GM21423 (cell line): Measurements from ENCODE around the gene ATP13A5.

Experiments used
- ATAC-seq: cut with Tn5 transposase; IDR thresholded peaks from one replicate; pipeline ENCODE4 v1.9.1; 2021; ENCODE audit warnings: mild to moderate bottlenecking, moderate library complexity; ENCODE audit not compliant: unreplicated experiment

Gene ATP13A5

DNA sequence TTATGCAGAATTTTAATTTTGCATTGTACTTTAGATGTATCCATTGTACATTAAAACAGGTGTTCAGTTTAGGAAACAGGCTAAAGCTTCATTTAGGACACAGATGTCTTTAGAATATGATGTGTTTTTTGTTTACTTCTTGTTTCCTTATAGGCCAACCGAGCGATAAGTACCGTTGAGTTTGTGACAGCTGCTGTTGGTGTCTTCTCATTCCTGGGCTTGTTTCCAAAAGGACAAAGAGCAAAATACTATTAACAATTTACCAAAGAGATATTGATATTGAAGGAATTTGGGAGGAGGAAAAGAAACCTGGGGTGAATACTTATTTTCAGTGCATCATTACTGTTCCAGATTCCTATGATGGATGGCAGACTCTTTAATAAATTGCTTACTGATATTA lies 108.1 kb downstream of the ATP13A5 start:
- no peak for ATAC-seq

- ATAC-seq: no peak
Measured at GRCh38 chr3:193269343-193270028, 109.1 kb downstream of the ATP13A5 start.

- ATAC-seq: no peak
Measured at GRCh38 chr3:193262707-193263106, 115.8 kb downstream of the ATP13A5 start.

- ATAC-seq: no peak
Measured at GRCh38 chr3:193261970-193262369, 116.6 kb downstream of the ATP13A5 start.

DNA sequence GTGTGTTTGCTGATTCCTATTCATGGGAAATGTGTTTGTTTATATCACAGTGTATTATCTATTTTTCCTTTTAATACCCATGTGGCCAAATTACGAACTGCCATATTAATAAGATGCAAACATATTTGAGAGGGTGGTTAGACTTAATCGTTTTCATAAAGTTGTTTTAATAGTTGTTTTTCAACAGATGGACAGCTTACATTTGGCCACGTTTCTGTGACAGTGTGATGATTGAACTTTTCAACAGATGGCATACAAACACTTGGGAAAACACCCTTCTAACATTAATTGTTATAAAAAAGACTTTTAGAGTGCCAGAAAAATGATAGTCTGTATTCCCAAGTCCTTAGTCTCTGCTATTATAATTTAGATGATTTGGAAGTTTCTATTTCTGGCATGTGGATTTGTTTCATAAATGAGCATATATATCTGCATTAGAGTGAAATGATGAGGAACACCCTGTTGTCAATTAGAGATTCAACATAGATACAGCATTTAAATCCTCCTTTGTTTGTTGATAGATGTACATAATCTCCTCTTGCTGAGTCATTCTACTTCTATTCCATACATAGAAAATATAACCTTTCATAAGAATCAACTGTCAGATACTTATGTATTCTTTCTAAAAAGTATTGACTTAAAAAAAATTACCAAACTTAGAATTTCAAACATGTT lies 124.4 kb downstream of the ATP13A5 start:
- ATAC-seq: no peak

DNA sequence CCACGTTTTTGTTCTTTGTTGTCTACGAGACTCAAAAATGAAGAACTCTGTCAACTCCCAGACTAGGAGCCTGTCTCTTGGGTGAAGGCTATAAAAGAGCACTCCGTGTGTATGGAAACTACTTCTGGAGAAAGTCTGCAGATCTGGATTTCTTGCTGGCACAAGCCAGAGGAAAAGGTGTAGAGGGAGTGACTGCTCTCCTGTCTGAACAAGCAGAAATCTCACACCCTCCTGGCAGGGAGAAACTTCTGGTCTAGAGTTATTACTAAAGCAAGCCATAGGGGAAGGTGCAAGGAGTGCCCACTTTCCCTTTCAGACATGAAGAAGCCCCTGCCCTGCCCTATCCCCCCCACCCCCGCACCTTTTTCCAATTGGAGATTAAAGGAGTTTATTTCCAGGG lies 128.1 kb downstream of the ATP13A5 start:
- ATAC-seq: no peak

GRCh38 chr3:193248848-193249468 lies 129.6 kb downstream of the ATP13A5 start:
- ATAC-seq: no peak

GRCh38 chr3:193243571-193243970 lies 135.0 kb downstream of the ATP13A5 start:
- no peak for ATAC-seq

- ATAC-seq: no peak
Measured at GRCh38 chr3:193241716-193242115, 136.8 kb downstream of the ATP13A5 start.

DNA sequence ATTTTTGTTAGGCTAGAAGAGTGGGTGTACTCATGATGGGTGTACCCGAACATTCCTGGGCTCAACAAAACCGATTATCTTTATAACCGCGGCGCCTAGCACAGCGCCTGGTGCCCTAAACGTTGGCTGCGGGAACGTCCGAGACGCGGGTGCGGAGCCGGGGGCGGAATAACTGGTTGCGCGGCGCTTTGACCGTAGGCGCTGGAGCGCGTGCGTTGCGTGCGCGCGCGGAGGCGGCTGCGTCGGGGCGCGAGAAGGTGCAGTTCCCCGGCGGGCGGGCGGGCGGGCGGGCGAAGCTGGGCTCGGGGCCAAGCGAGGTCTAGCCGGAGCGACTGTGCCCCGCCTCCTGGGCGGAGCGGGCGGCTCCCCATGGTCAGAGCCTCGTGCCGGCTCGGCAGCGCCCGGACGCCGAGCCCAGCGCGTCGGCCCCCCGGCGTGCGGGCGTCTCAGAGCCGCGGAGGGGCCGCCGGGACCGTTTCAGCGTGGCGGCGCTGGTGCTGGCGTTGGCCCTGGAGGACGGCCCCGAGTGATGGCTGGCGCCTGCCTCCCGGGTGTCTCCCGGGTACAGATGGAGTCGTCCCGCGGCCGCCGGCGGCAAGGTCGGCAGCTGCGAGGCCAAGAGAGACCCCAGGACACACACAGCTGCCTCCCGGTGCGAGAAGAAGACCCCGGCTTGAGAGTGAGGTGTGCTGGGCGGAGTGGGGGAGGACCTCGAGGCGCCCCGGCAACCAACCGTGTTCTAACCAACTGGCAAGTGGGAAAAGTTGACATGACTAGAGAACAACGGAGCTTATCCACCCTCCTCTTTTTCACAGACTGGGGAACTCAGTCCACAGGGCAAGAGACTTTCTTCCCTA lies 137.5 kb downstream of the ATP13A5 start, which contains the start of gene PLAAT1:
Gene PLAAT1 (plus strand): TSS at position 373 of the 857 bp plus-strand sequence. CDS start 14,429 bp downstream, outside the sequence.
- peak; percentile 87 for ATAC-seq

DNA sequence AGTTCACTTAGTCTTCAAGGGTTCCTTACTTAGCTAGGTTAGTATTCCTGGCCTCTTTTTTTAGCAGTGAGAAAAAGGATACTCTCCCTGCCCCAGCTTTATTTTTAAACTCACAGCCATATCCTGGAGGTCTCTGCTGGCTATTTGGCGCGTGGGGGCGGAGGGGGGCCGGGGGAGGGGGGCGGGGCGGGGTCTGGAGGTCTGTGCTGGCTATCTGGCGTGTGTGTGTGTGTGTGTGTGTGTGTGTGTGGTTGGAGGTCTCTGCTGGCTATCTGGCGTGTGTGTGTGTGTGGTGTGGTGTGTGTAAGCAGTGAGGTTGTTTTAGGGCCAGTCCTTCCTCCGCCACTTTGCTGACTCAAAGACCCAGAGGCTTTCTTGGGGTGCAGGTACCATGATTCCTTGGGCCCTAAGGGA lies 138.1 kb downstream of the ATP13A5 start:
- no peak for ATAC-seq

DNA sequence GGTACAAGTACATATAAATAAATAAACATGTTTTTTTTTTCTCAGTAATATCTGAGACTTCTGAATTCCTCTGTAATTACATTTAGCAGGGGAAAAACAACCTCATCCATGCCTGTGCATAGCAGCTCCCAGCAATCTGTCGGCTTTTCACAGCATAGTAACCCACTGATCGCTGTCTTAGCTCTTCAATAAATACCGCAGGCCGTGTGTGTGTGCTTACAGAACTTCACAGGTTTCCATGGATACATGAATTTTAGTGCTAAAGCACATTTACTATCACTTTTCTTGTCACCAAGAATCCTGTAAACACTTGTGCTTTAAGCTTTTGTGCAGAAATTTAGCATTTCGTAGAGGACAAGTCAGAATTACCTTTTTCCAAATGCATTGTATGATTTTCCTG lies 141.5 kb downstream of the ATP13A5 start:
- no peak for ATAC-seq

- no peak for ATAC-seq
Measured at GRCh38 chr3:193236599-193236998, 142.0 kb downstream of the ATP13A5 start.

DNA sequence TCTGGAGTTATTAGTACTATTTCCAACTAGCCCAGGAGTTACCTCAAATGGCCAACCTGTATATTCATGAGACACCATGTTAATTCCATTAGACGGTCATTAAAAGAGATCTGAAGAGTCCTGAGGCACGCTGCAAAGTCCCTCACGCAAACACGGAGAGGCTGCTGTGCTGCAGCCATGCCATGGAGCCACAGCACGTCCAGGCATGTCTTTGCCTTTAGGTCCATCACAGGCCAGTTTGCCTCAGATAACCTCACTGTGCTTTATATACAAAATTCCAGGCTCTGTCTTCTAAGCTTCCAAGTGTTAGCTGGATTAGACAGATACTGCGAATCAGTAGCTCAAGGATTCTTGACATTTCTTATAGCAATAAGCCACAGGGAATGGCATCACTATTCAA lies 147.4 kb downstream of the ATP13A5 start:
- ATAC-seq: no peak

- no peak for ATAC-seq
Measured at GRCh38 chr3:193230610-193231009, 147.9 kb downstream of the ATP13A5 start.

- ATAC-seq: no peak
Measured at GRCh38 chr3:193229851-193230420, 148.6 kb downstream of the ATP13A5 start.

- ATAC-seq: no peak
Measured at GRCh38 chr3:193228206-193228605, 150.3 kb downstream of the ATP13A5 start.

DNA sequence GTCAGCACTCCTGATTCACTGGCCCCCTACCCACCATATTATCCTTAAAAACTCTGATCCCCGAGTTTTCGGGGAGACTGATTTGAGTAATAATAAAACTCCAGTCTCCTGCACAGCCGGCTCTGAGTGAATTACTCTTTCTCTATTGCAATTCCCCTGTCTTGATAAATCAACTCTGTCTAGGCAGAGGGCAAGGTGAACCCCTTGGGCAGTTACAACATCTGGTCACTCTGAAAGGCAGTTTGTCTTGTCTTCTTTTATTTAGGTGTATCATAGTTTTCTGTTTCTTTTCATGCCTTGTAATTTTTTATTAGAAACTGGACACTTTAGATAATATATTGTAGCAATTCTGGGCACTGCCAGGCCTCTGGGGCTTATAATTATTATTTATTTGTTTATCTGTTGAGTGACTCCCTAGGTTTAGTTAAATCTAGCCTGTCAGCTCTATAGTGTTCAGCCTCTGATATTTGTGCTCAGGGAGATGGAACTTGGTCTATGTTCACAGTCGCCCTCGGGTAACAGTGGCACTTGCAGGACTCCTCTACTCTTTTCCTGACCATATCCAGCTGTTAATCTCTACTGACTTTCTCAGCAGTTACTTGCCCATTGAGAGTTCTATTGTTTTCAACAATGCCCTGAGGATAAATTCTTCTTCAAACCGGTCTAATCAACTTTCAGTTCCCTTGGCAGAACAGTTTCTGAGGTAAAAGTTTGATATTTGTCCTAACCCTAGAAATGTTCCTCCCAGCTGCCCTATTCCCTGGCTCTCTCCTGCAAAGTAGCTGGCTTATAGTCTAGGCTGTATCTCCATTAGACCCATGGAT lies 153.0 kb downstream of the ATP13A5 start:
- ATAC-seq: no peak
